ENCODE data around the gene TSPO. TPM values are rescaled to one million over a fixed set of nuclear protein-coding genes. Genes with fewer than 3 reads are reported as not detected.

TSPO gene
- total RNA-seq, 1 experiment from 2014 or later = 308 TPM

GRCh38 chr22:43212434-43212952 is 61.1 kb downstream of the TSPO start:
- no peak for TF ChIP-seq CTCF (IDR thresholded peaks at IDR 0.05; ENCODE audit: unreplicated experiment)
- POLR2A ChIA-PET = interaction anchor here (0.9 kb wide), 1 partner anchor 1526 kb away, joined by 4 read pairs; no protein-coding TSS in a partner anchor
- CTCF ChIA-PET = interaction anchor here (1.4 to 1.6 kb wide), 2 partner anchors 12 to 16 kb away, joined by 3 read pairs; no protein-coding TSS in a partner anchor
- Mint-ChIP-seq H3K4me1 (ENCODE audit: insufficient read depth, unreplicated experiment) (no peaks in the 10 kb centered on the region), H3K27ac (ENCODE audit: low read depth, unreplicated experiment) (no peak overlapping the region), H3K36me3 (ENCODE audit: insufficient read depth, unreplicated experiment) (no peaks in the 10 kb centered on the region), H3K4me3 (ENCODE audit: unreplicated experiment) (no peak overlapping the region), H3K27me3 (ENCODE audit: insufficient read depth, unreplicated experiment) (peaks cover 11% of the 10 kb centered on the region), H3K9me3 (ENCODE audit: unreplicated experiment) (no peaks in the 10 kb centered on the region)
- intact Hi-C loops (cut with micrococcal nuclease) = no loop called here
- no peak for DNase-seq (ENCODE audit: unreplicated experiment)
- no TSS peak for BruUV-seq (replicated peaks)

Other genes with a start within 250 kb of the TSPO start
- 66.5 and 67.3 TPM in 2 replicates for gene PACSIN2, start 136.4 kb upstream of the TSPO start, total RNA-seq (2022)
- gene TTLL1, start 62.2 kb upstream of the TSPO start, total RNA-seq (2022) = 3.3 and 3.6 TPM in 2 replicates
- 7.3 and 10.0 TPM in 2 replicates for gene BIK, start 40.8 kb upstream of the TSPO start, total RNA-seq (2022)
- 17.6 and 18.8 TPM in 2 replicates for gene MCAT, start 8.2 kb upstream of the TSPO start, total RNA-seq (2022)
- 40.9 and 61.0 TPM in 2 replicates for gene TTLL12, start 35.6 kb downstream of the TSPO start, total RNA-seq (2022)
- not detected in 2 replicates for gene SCUBE1, start 191.8 kb downstream of the TSPO start, total RNA-seq (2022)

Data from MCF 10A (cell line).